Uterus (tissue), 4 donors: ENCODE results near the gene INO80. TPM values are rescaled to one million over a fixed set of nuclear protein-coding genes. Genes with fewer than 3 reads are reported as not detected.
A peak's percentile ranks its signal among the peaks of the same experiment; 100 is the strongest.

ENCODE experiments used
- DNase-seq, 2 donors: peaks; one replicate each; pipeline ENCODE4 v3.0.0-alpha.2; 2019 to 2020
- H3K27ac ChIP-seq, 2 donors: fragments of 200-600 bp; sonication (generic); 1 replicate in 1 of 2; 2 replicates in 1 of 2; pipeline ENCODE4 v1.5.1; 2016 to 2018
- H3K27me3 ChIP-seq, 2 donors: fragments of 200-600 bp; sonication (generic); one replicate each; pipeline ENCODE4 v1.5.1; 2018 to 2019; ENCODE audit warnings: control low read depth in 1 of 2
- H3K36me3 ChIP-seq, 2 donors: fragments of 200-600 bp; sonication (generic); one replicate each; pipeline ENCODE4 v1.5.1; 2019; ENCODE audit warnings: control low read depth in 1 of 2
- H3K4me1 ChIP-seq, 2 donors: fragments of 200-600 bp; sonication (generic); one replicate each; pipeline ENCODE4 v1.5.1; 2018 to 2019; ENCODE audit warnings: control low read depth in 1 of 2
- H3K4me3 ChIP-seq, 2 donors: fragments of 200-600 bp; sonication (generic); 1 replicate in 1 of 2; 2 replicates in 1 of 2; pipeline ENCODE4 v1.5.1; 2018 to 2019; ENCODE audit warnings: mild to moderate bottlenecking in 1 of 2
- H3K9me3 ChIP-seq, 2 donors: fragments of 200-600 bp; sonication (generic); one replicate each; pipeline ENCODE4 v1.5.1; 2019; ENCODE audit warnings: control low read depth in 1 of 2
- POLR2A ChIP-seq, 2 donors: fragments of 450-650 bp; IDR thresholded peaks; one replicate each; pipeline ENCODE4 v1.6.1; 2016; ENCODE audit warnings: antibody characterized with exemption in 2 of 2, mild to moderate bottlenecking in 1 of 2, moderate library complexity in 1 of 2
- intact Hi-C: fragments of 100-400 bp; cut with DNase I; formaldehyde crosslinking; loops from one replicate; pipeline ENCODE4 v1.15.1; 2023; ENCODE audit warnings: low total_unique reads
- total RNA-seq, 4 donors: library from RNA; depleted of rRNA in 3 of 4; stranded (reverse); fragments of >200 nt in 3 of 4; gene quantifications; one replicate each; pipeline versions ENCODE4 v1.1.0 to v1.2.4, GENCODE V29; 2014 to 2023
- TF ChIP-seq, protein P1 (sequence below), 4 experiments: fragments of 200-600 bp in 2 of 4; fragments of 450-650 bp in 2 of 4; sonication (generic) in 2 of 4; IDR thresholded peaks; one replicate each; pipeline ENCODE4 v1.5.1; 2016 to 2019; ENCODE audit warnings: antibody characterized with exemption in 4 of 4, mild to moderate bottlenecking in 2 of 4, moderate library complexity in 1 of 4
- donor health status: DM: yes; HTN: yes; CAD: no.

The INO80 gene
- total RNA-seq, 4 donors from 2014 or later: 28.7 to 33.3 (median 30.2) TPM

DNA sequence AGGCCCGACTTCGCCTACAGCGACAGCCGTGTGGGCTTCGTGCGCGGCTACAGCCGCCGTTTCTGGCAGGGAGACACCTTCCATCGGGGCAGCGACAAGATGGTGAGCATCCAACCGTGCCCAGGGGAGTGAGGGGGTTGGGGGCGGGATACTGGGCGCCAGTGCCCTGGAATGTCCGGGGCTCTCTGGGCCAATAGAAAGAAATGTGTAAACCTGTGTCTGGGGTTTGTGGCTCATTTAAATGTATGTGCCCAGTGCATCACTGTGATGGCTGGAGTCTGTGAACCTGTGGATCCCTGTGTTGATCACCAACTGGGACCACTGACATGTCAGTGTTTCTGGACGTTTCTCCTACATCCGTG, 162.4 kb downstream of the INO80 start:
- Histone ChIP-seq H3K9me3 (no peaks in the 10 kb centered on the region), H3K36me3 (no peaks in the 10 kb centered on the region), H3K4me1 (peaks cover 0 to 4% of the 10 kb centered on the region in 2 donors), H3K27me3 (no peaks in the 10 kb centered on the region), H3K27ac (no peak overlapping the region), H3K4me3 (peak overlapping the region; percentile 57 to 65)
- TF ChIP-seq, protein P1, sequence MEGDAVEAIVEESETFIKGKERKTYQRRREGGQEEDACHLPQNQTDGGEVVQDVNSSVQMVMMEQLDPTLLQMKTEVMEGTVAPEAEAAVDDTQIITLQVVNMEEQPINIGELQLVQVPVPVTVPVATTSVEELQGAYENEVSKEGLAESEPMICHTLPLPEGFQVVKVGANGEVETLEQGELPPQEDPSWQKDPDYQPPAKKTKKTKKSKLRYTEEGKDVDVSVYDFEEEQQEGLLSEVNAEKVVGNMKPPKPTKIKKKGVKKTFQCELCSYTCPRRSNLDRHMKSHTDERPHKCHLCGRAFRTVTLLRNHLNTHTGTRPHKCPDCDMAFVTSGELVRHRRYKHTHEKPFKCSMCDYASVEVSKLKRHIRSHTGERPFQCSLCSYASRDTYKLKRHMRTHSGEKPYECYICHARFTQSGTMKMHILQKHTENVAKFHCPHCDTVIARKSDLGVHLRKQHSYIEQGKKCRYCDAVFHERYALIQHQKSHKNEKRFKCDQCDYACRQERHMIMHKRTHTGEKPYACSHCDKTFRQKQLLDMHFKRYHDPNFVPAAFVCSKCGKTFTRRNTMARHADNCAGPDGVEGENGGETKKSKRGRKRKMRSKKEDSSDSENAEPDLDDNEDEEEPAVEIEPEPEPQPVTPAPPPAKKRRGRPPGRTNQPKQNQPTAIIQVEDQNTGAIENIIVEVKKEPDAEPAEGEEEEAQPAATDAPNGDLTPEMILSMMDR (IDR thresholded peaks at IDR 0.05): no peak
- TF ChIP-seq POLR2A (IDR thresholded peaks at IDR 0.05): no peak
- no peak for DNase-seq
- intact Hi-C loops: no loop called here

DNA sequence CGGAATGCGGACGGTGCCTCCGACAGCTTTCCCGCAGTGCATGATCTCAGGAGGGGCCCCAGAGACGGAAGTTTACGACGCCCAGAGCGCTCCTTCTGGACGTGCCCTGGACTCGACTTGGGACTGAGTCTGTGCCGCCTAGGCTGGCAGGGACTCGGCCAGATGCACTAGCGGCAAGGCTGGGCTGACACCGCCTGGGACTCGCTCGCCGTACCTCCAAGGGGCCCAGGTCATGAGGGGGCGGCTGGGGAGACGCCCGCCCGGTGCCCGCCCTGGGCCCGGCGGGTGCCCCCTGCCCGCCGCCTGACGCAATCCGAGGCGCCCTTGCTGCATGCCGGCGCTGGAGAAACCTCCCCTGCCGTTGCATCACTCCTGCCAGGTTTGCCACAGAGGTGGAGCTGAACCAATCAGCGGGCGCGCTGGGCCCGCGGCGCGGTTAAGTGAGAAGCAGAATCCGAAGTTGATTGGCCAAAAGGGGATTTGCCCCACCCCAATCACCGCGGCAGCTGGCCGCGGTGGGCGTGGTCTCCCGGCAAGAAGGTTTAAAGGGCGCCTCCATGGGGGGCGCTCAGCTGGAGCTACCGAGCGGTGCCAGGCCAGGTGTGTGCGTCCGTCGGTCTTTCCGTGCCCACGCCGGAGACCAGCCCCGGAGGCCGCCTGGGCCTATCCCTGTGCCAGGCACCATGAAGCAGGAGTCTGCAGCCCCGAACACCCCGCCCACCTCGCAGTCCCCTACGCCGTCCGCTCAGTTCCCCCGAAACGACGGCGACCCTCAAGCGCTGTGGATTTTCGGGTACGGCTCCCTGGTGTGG, 163.0 kb downstream of the INO80 start, which contains the start of gene CHAC1:
TSS of gene CHAC1 (plus strand) at position 571 of the 812 bp plus-strand sequence. CDS start at position 684, 113 bp downstream.
- Histone ChIP-seq H3K4me1 (peaks cover 0 to 4% of the 10 kb centered on the region in 2 donors), H3K27me3 (no peaks in the 10 kb centered on the region), H3K9me3 (no peaks in the 10 kb centered on the region), H3K36me3 (no peaks in the 10 kb centered on the region), H3K27ac (no peak within 1 kb of the TSS), H3K4me3 (peak within 1 kb of the TSS; percentile 57 to 65)
- DNase-seq: peak; percentile 86 to 88
- peak in 1 of 2 donors; percentile 19 for TF ChIP-seq POLR2A (IDR thresholded peaks at IDR 0.05)
- TF ChIP-seq, protein P1 (IDR thresholded peaks at IDR 0.05): peak in 1 of 4 experiments; percentile 4
- intact Hi-C loops: no loop called here

DNA sequence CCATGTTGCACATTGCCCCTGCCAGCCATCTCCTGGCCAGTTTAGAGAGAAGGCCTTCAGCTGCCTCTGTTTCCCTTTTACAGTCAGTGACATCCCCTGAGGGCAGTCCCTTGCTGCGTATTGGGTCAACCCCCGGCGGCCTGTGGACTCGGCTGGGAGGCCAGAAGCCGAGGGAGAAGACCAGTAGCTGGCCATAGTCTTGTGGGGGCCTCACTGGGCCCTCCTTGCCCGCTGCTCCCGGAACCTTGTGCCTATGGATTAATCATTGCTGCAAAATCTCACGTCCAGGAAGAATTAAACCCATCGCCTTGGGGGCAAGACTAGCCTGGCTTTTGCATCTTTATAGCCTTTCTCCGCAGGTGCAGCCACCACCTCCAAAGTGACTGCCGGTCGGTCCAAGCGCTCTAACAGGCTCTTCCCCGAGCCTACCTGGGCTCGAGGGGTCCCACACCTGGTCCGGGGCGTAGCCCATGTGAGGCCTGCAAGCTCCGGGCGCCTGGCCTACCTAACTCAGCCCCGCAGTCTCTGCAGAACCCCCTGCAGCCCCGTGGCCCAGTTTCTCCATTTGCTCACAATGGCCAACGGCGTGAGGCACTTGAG, 163.7 kb downstream of the INO80 start:
- peaks cover 0 to 4% of the 10 kb centered on the region in 2 donors for H3K4me1 ChIP-seq
- no peak overlapping the region for H3K27ac ChIP-seq
- no peak for DNase-seq
- H3K27me3 ChIP-seq: no peaks in the 10 kb centered on the region
- intact Hi-C loops: no loop called here
- TF ChIP-seq, protein P1 (IDR thresholded peaks at IDR 0.05): no peak
- no peak for TF ChIP-seq POLR2A (IDR thresholded peaks at IDR 0.05)
- peak overlapping the region; percentile 57 to 65 for H3K4me3 ChIP-seq
- no peaks in the 10 kb centered on the region for H3K9me3 ChIP-seq
- H3K36me3 ChIP-seq: no peaks in the 10 kb centered on the region

DNA sequence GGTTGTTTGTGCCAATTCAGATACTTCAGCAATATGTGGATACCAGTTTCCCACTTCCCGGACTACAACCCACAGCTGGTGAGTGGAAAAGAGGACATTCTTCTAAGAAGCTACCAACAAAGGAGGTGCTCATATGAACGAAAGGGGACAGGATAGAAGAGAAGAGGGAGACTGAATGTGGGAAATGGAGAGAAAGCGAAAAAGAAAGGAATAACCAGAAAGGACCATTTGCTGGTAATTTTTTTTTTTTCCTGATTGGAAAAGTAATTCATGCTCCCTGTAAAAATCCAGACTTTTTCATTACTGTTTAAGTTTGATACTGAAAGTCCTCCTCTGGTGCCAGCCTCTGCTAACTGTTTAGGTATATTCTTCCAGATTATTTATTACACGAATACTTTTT, 164.3 kb downstream of the INO80 start:
- H3K4me1 ChIP-seq: peaks cover 0 to 4% of the 10 kb centered on the region in 2 donors
- TF ChIP-seq POLR2A (IDR thresholded peaks at IDR 0.05): no peak
- TF ChIP-seq, protein P1 (IDR thresholded peaks at IDR 0.05): no peak
- no peaks in the 10 kb centered on the region for H3K36me3 ChIP-seq
- DNase-seq: no peak
- H3K4me3 ChIP-seq: no peak overlapping the region
- no peak overlapping the region for H3K27ac ChIP-seq
- intact Hi-C loops: no loop called here
- no peaks in the 10 kb centered on the region for H3K9me3 ChIP-seq
- H3K27me3 ChIP-seq: no peaks in the 10 kb centered on the region

DNA sequence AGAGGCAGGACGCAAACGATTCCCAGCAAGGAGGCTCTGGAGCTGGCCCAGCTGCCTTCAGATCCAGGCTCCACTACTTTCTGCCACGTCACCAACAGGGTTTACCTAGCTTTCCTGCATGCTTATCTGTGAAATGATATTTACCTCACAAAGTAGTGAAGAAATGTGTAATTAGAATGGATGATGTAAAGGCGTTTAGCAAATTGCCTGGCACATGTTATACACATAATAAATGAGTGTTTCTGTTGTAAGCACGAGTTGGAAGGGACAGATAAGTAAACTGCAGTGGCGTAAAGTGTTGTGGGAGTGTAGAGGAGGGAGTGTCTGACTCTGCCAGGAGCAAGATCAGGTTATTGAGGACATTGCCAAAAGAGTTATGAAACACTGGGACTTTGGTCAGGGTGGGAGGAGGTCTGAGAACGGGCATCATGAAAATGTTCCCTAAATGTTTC, 166.3 kb downstream of the INO80 start:
- intact Hi-C loops: no loop called here
- Histone ChIP-seq H3K36me3 (no peaks in the 10 kb centered on the region), H3K27ac (no peak overlapping the region)

More for the DNA sequence above, 166.3 kb downstream of the INO80 start:
- no peaks in the 10 kb centered on the region for H3K27me3 ChIP-seq
- H3K4me3 ChIP-seq: no peak overlapping the region
- H3K4me1 ChIP-seq: peaks cover 0 to 4% of the 10 kb centered on the region in 2 donors
- DNase-seq: no peak
- TF ChIP-seq POLR2A (IDR thresholded peaks at IDR 0.05): no peak
- TF ChIP-seq, protein P1 (IDR thresholded peaks at IDR 0.05): no peak
- H3K9me3 ChIP-seq: no peaks in the 10 kb centered on the region
